Stimulated activated naive CD8-positive, alpha-beta T cell treated with anti-CD3 and anti-CD28 coated beads, Interleukin-15, Interleukin-2, amounts not matched to agents 100 ng/mL and 50 ng/mL, for 24 hours (primary cell): ENCODE measurements around the gene TCP10L.

ENCODE experiments used
- H3K27ac Mint-ChIP-seq: one replicate; pipeline ENCODE4 v1.8.0; 2021; ENCODE audit warnings: mild to moderate bottlenecking, mixed read lengths
- H3K27me3 Mint-ChIP-seq: one replicate; pipeline ENCODE4 v1.8.0; 2021; ENCODE audit warnings: mixed read lengths
- H3K36me3 Mint-ChIP-seq: one replicate; pipeline ENCODE4 v1.8.0; 2021; ENCODE audit warnings: low read depth, mixed read lengths
- H3K4me1 Mint-ChIP-seq: one replicate; pipeline ENCODE4 v1.8.0; 2021; ENCODE audit warnings: low read depth, mixed read lengths
- H3K4me3 Mint-ChIP-seq: one replicate; pipeline ENCODE4 v1.8.0; 2021; ENCODE audit warnings: mild to moderate bottlenecking, mixed read lengths
- H3K9me3 Mint-ChIP-seq: one replicate; pipeline ENCODE4 v1.8.0; 2021; ENCODE audit warnings: mixed read lengths

Gene TCP10L

GRCh38 chr21:32599091-32599490, 13.8 kb upstream of the TCP10L start:
- Mint-ChIP-seq H3K4me1 (peaks cover 5% of the 10 kb centered on the region), H3K27me3 (no peaks in the 10 kb centered on the region), H3K4me3 (no peak overlapping the region), H3K27ac (no peak overlapping the region), H3K36me3 (peaks cover 31% of the 10 kb centered on the region), H3K9me3 (no peaks in the 10 kb centered on the region)

- H3K27ac Mint-ChIP-seq: no peak overlapping the region
- H3K27me3 Mint-ChIP-seq: no peaks in the 10 kb centered on the region
- no peak overlapping the region for H3K4me3 Mint-ChIP-seq
- H3K36me3 Mint-ChIP-seq: peaks cover 15% of the 10 kb centered on the region
- no peaks in the 10 kb centered on the region for H3K9me3 Mint-ChIP-seq
- H3K4me1 Mint-ChIP-seq: peaks cover 5% of the 10 kb centered on the region
These were observed 11.9 kb upstream of the TCP10L start for GRCh38 chr21:32597205-32597604.

- no peak overlapping the region for H3K27ac Mint-ChIP-seq
- H3K27me3 Mint-ChIP-seq: no peaks in the 10 kb centered on the region
- no peak overlapping the region for H3K4me3 Mint-ChIP-seq
- peaks cover 14% of the 10 kb centered on the region for H3K36me3 Mint-ChIP-seq
- peaks cover 5% of the 10 kb centered on the region for H3K4me1 Mint-ChIP-seq
- no peaks in the 10 kb centered on the region for H3K9me3 Mint-ChIP-seq
These were observed 10.1 kb upstream of the TCP10L start for GRCh38 chr21:32595431-32595830.

GRCh38 chr21:32593690-32594089, 8.4 kb upstream of the TCP10L start:
- no peaks in the 10 kb centered on the region for H3K27me3 Mint-ChIP-seq
- no peaks in the 10 kb centered on the region for H3K9me3 Mint-ChIP-seq
- no peak overlapping the region for H3K27ac Mint-ChIP-seq
- H3K4me3 Mint-ChIP-seq: no peak overlapping the region
- peaks cover 5% of the 10 kb centered on the region for H3K4me1 Mint-ChIP-seq
- H3K36me3 Mint-ChIP-seq: no peaks in the 10 kb centered on the region

GRCh38 chr21:32592929-32593502, 7.7 kb upstream of the TCP10L start:
- no peaks in the 10 kb centered on the region for H3K9me3 Mint-ChIP-seq
- no peak overlapping the region for H3K27ac Mint-ChIP-seq
- no peak overlapping the region for H3K4me3 Mint-ChIP-seq
- H3K4me1 Mint-ChIP-seq: peaks cover 5% of the 10 kb centered on the region
- no peaks in the 10 kb centered on the region for H3K27me3 Mint-ChIP-seq
- H3K36me3 Mint-ChIP-seq: no peaks in the 10 kb centered on the region

GRCh38 chr21:32590130-32590529, 4.8 kb upstream of the TCP10L start:
- Mint-ChIP-seq H3K4me1 (no peaks in the 10 kb centered on the region), H3K36me3 (no peaks in the 10 kb centered on the region), H3K9me3 (no peaks in the 10 kb centered on the region), H3K4me3 (no peak overlapping the region), H3K27me3 (no peaks in the 10 kb centered on the region), H3K27ac (no peak overlapping the region)

- no peaks in the 10 kb centered on the region for H3K4me1 Mint-ChIP-seq
- no peaks in the 10 kb centered on the region for H3K9me3 Mint-ChIP-seq
- H3K36me3 Mint-ChIP-seq: no peaks in the 10 kb centered on the region
- no peak overlapping the region for H3K4me3 Mint-ChIP-seq
- H3K27ac Mint-ChIP-seq: no peak overlapping the region
- H3K27me3 Mint-ChIP-seq: no peaks in the 10 kb centered on the region
These were observed 2.3 kb upstream of the TCP10L start for GRCh38 chr21:32587651-32588050.

- Mint-ChIP-seq H3K27me3 (no peaks in the 10 kb centered on the region), H3K4me3 (no peak overlapping the region), H3K27ac (no peak overlapping the region), H3K4me1 (no peaks in the 10 kb centered on the region), H3K36me3 (no peaks in the 10 kb centered on the region), H3K9me3 (no peaks in the 10 kb centered on the region)
These were observed 1.8 kb upstream of the TCP10L start for GRCh38 chr21:32587120-32587519.

GRCh38 chr21:32585970-32586369, 647 bp upstream of the TCP10L start:
- H3K36me3 Mint-ChIP-seq: no peaks in the 10 kb centered on the region
- H3K4me3 Mint-ChIP-seq: no peak overlapping the region
- H3K4me1 Mint-ChIP-seq: no peaks in the 10 kb centered on the region
- no peaks in the 10 kb centered on the region for H3K27me3 Mint-ChIP-seq
- H3K27ac Mint-ChIP-seq: no peak overlapping the region
- H3K9me3 Mint-ChIP-seq: no peaks in the 10 kb centered on the region

- Mint-ChIP-seq H3K4me1 (no peaks in the 10 kb centered on the region), H3K27me3 (no peaks in the 10 kb centered on the region), H3K27ac (no peak overlapping the region), H3K36me3 (no peaks in the 10 kb centered on the region), H3K4me3 (no peak overlapping the region), H3K9me3 (no peaks in the 10 kb centered on the region)
These were observed 851 bp downstream of the TCP10L start for GRCh38 chr21:32584472-32584871.

GRCh38 chr21:32581732-32582131, 3.6 kb downstream of the TCP10L start:
- H3K27ac Mint-ChIP-seq: no peak overlapping the region
- no peak overlapping the region for H3K4me3 Mint-ChIP-seq
- H3K4me1 Mint-ChIP-seq: no peaks in the 10 kb centered on the region

GRCh38 chr21:32580949-32581348, 4.4 kb downstream of the TCP10L start:
- H3K4me3 Mint-ChIP-seq: no peak overlapping the region
- no peaks in the 10 kb centered on the region for H3K27me3 Mint-ChIP-seq
- H3K36me3 Mint-ChIP-seq: no peaks in the 10 kb centered on the region
- H3K9me3 Mint-ChIP-seq: no peaks in the 10 kb centered on the region
- no peaks in the 10 kb centered on the region for H3K4me1 Mint-ChIP-seq
- H3K27ac Mint-ChIP-seq: no peak overlapping the region

More at GRCh38 chr21:32581732-32582131, 3.6 kb downstream of the TCP10L start:
- Mint-ChIP-seq H3K9me3 (no peaks in the 10 kb centered on the region), H3K27me3 (no peaks in the 10 kb centered on the region), H3K36me3 (no peaks in the 10 kb centered on the region)

- H3K27me3 Mint-ChIP-seq: no peaks in the 10 kb centered on the region
These were observed 7.1 kb downstream of the TCP10L start for GRCh38 chr21:32578107-32578691.

GRCh38 chr21:32576011-32576410, 9.3 kb downstream of the TCP10L start:
- Mint-ChIP-seq H3K9me3 (no peaks in the 10 kb centered on the region), H3K27me3 (no peaks in the 10 kb centered on the region)

More at GRCh38 chr21:32578107-32578691, 7.1 kb downstream of the TCP10L start:
- H3K36me3 Mint-ChIP-seq: no peaks in the 10 kb centered on the region
- H3K9me3 Mint-ChIP-seq: no peaks in the 10 kb centered on the region
- H3K27ac Mint-ChIP-seq: no peak overlapping the region
- H3K4me3 Mint-ChIP-seq: no peak overlapping the region
- H3K4me1 Mint-ChIP-seq: no peaks in the 10 kb centered on the region

GRCh38 chr21:32574946-32575925, 10.1 kb downstream of the TCP10L start:
- H3K9me3 Mint-ChIP-seq: no peaks in the 10 kb centered on the region
- no peak overlapping the region for H3K4me3 Mint-ChIP-seq
- no peak overlapping the region for H3K27ac Mint-ChIP-seq
- H3K4me1 Mint-ChIP-seq: peaks cover under 1% of the 10 kb centered on the region
- no peaks in the 10 kb centered on the region for H3K36me3 Mint-ChIP-seq
- no peaks in the 10 kb centered on the region for H3K27me3 Mint-ChIP-seq

More at GRCh38 chr21:32576011-32576410, 9.3 kb downstream of the TCP10L start:
- Mint-ChIP-seq H3K4me3 (no peak overlapping the region), H3K27ac (no peak overlapping the region), H3K36me3 (no peaks in the 10 kb centered on the region), H3K4me1 (no peaks in the 10 kb centered on the region)
